Ishikawa (cell line): ENCODE results near the gene GZMM.

Source experiments
- CEBPB ChIP-seq: IDR thresholded peaks from 2 replicates; pipeline ENCODE4 v1.6.1; 2012
- CREB1 ChIP-seq: IDR thresholded peaks from 2 replicates; pipeline ENCODE4 v1.6.1; 2012; ENCODE audit warnings: low read depth
- EGR1 ChIP-seq: IDR thresholded peaks from 2 replicates; pipeline ENCODE4 v1.6.1; 2012
- EP300 ChIP-seq: IDR thresholded peaks from 2 replicates; pipeline ENCODE4 v1.6.1; 2012; ENCODE audit warnings: borderline replicate concordance
- FOXM1 ChIP-seq: IDR thresholded peaks from 2 replicates; pipeline ENCODE4 v1.6.1; 2012; ENCODE audit warnings: low read depth, borderline replicate concordance
- MAX ChIP-seq: IDR thresholded peaks from 2 replicates; pipeline ENCODE4 v1.6.1; 2012
- NFIC ChIP-seq: IDR thresholded peaks from 2 replicates; pipeline ENCODE4 v1.6.1; 2012
- RAD21 ChIP-seq: IDR thresholded peaks from 2 replicates; pipeline ENCODE4 v1.6.1; 2012; ENCODE audit warnings: low read depth
- REST ChIP-seq: IDR thresholded peaks from 2 replicates; pipeline ENCODE4 v1.6.1; 2012; ENCODE audit warnings: low read depth, mild to moderate bottlenecking
- TAF1 ChIP-seq: IDR thresholded peaks from 2 replicates; pipeline ENCODE4 v1.6.1; 2012; ENCODE audit warnings: low read depth, mild to moderate bottlenecking
- TCF12 ChIP-seq: IDR thresholded peaks from 2 replicates; pipeline ENCODE4 v1.6.1; 2012; ENCODE audit warnings: low read depth
- TEAD4 ChIP-seq: IDR thresholded peaks from 2 replicates; pipeline ENCODE4 v1.6.1; 2012
- USF1 ChIP-seq: IDR thresholded peaks from 2 replicates; pipeline ENCODE4 v1.6.1; 2012
- YY1 ChIP-seq: IDR thresholded peaks from 2 replicates; pipeline ENCODE4 v1.6.1; 2012; ENCODE audit warnings: low read depth
- ZBTB7A ChIP-seq: IDR thresholded peaks from 2 replicates; pipeline ENCODE4 v1.6.1; 2012; ENCODE audit warnings: low read depth

GZMM gene

GRCh38 chr19:548886-549830 is 5.3 kb downstream of the GZMM start:
- TF ChIP-seq RAD21 (peak; percentile 36; the same call in 1 of the 2 replicates), REST (no peak)

- TF ChIP-seq EGR1 = no peak
- no peak for TF ChIP-seq EP300
- no peak for TF ChIP-seq ZBTB7A
- no peak for TF ChIP-seq CREB1
- no peak for TF ChIP-seq NFIC
- no peak for TF ChIP-seq TCF12
- TF ChIP-seq FOXM1 = no peak
- no peak for TF ChIP-seq MAX
- no peak for TF ChIP-seq CEBPB
- no peak for TF ChIP-seq USF1
- TF ChIP-seq RAD21 = no peak
- no peak for TF ChIP-seq TEAD4
Observed at GRCh38 chr19:554817-555216, 11.0 kb downstream of the GZMM start.

GRCh38 chr19:555474-555808 is 11.6 kb downstream of the GZMM start:
- TF ChIP-seq EGR1 = no peak
- TF ChIP-seq CREB1 = no peak
- no peak for TF ChIP-seq FOXM1
- TF ChIP-seq TEAD4 = no peak
- TF ChIP-seq EP300 = no peak
- no peak for TF ChIP-seq TCF12
- TF ChIP-seq CEBPB = no peak
- no peak for TF ChIP-seq REST
- no peak for TF ChIP-seq YY1
- no peak for TF ChIP-seq MAX
- no peak for TF ChIP-seq RAD21
- no peak for TF ChIP-seq TAF1
- TF ChIP-seq NFIC = no peak
- no peak for TF ChIP-seq USF1
- TF ChIP-seq ZBTB7A = no peak

- no peak for TF ChIP-seq TEAD4
- no peak for TF ChIP-seq EGR1
- TF ChIP-seq MAX = no peak
- no peak for TF ChIP-seq TAF1
- TF ChIP-seq ZBTB7A = no peak
Observed at GRCh38 chr19:556611-557382, 12.9 kb downstream of the GZMM start.

GRCh38 chr19:558770-559439 is 15.1 kb downstream of the GZMM start:
- TF ChIP-seq MAX (no peak), RAD21 (no peak), CREB1 (no peak), NFIC (no peak), EP300 (no peak), ZBTB7A (no peak), TAF1 (no peak), REST (no peak)
